HG03280 (cell line): ENCODE results near the gene ERC2.

Experiments
- ATAC-seq: cut with Tn5 transposase; IDR thresholded peaks from one replicate; pipeline ENCODE4 v1.9.1; 2021; ENCODE audit warnings: mild to moderate bottlenecking, moderate library complexity; ENCODE audit not compliant: unreplicated experiment

The ERC2 gene

DNA sequence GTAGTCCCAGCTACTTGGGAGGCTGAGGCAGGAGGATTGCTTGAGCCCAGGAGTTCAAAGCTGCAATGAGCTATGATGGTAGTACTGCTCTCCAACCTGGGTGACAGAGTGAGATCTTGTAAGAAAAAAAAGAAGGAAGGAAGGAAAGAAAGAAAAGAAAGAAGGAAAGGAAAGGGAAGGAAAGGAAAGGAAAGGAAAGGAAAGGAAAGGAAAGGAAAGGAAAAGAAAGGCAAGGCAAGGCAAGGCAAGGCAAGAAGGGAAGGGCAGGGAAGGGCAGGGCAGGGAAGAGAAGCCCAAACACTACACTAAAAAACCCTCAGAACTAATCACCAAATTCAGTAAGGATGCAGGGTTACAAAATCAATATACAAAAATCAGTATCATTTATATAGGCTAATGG lies 341.6 kb downstream of the ERC2 start:
- no peak for ATAC-seq

DNA sequence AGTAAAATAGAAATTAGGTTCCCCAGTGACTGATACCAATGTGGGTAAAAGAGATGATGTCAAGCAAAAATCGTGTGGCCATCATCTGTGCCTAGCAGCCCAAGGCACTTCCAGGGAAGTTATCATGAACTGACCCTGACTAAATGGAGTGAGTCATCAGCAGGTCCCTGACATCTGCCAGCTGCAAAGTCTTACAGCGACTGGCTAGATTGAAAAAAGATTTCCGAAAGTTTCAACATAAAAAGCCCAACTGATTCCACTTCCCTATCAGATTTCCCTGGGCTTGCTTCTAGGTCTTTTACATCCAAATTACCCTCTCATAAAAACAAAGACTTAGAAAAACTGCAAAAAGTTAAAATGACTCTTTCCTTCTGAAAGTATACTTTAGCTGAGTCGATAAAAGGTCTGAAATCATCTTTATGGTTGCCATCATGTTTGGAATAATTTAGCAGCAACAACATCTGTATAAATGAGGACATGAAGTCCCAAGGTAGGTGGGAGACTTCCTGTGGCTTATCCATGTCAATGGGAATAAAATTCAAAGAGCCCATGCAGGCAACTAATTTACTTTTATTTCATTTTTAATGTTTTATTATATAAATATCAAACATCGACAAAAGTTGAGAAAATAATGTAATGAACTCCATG lies 342.8 kb downstream of the ERC2 start:
- no peak for ATAC-seq

DNA sequence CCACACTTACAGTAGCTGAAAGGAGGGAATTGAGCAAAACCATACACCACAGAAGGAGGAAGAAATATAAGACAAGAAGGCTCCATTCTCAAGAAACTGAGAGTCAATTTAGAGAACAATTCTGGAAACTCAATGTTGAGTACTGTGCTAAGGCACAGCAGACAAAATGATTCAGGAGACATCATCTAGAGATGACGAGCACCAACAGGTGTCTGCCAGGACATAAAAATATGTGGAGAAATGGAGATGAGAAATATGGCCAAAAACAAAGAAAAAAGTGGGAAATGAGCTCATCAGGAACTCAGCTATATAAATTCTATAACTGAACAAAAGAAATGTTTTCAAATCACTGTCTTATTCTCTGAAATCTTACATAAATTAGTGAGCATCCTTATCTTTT lies 343.7 kb downstream of the ERC2 start:
- no peak for ATAC-seq

DNA sequence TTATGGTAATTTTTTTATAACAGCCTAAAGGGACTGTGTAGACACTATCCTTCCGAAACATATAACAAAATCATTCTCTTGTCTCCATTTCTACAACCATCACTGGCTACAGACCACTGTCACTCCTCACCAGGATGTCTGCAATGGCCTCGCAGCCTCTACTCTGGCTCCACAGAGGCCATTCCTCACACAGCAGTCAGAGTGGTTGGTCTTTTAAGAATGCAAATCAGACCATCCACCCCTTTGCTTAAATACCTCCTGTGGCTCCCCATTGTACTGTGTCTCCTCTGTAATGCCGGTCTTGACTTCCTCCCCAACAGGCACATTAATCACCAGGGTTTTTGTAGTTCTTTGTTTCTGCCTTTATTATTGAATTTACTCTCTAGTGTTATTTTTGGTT lies 344.8 kb downstream of the ERC2 start:
- no peak for ATAC-seq

DNA sequence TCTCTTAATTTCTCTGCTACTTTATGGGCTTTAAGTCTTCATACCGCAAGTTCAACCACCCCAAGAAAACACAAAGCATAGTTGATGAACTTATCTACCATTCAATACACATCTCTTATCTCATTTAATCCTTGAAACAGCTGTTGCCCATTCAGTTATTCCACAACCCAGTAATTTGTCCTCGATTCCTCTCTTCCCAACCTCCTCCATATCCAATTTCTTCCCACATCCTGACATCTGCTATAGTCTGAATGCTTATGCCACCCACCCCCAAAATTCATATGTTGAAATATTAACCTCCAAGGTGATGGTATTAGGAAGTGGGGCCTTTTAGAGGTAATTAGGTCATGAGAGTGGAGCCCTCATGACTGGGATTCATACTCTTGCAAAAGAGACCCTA lies 345.4 kb downstream of the ERC2 start:
- ATAC-seq, result no peak

DNA sequence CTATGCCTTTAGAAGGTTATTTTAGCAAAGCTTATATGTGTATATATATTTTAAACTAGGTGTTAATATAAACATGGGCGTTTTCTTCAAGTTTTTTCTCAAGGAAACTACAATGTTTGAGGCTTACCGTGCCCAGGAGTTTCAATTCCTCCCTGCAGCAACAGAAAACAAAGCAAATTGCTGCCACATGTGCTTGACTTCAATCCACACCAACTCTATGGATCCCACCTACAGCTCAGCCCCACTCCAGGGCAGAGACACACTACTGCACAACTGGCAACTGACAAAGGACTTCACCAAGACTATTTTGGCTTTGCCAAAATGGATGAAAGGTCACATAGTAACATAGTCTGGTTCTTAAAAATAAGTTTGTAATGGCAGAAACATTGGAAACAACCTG lies 346.6 kb downstream of the ERC2 start:
- ATAC-seq, result no peak

DNA sequence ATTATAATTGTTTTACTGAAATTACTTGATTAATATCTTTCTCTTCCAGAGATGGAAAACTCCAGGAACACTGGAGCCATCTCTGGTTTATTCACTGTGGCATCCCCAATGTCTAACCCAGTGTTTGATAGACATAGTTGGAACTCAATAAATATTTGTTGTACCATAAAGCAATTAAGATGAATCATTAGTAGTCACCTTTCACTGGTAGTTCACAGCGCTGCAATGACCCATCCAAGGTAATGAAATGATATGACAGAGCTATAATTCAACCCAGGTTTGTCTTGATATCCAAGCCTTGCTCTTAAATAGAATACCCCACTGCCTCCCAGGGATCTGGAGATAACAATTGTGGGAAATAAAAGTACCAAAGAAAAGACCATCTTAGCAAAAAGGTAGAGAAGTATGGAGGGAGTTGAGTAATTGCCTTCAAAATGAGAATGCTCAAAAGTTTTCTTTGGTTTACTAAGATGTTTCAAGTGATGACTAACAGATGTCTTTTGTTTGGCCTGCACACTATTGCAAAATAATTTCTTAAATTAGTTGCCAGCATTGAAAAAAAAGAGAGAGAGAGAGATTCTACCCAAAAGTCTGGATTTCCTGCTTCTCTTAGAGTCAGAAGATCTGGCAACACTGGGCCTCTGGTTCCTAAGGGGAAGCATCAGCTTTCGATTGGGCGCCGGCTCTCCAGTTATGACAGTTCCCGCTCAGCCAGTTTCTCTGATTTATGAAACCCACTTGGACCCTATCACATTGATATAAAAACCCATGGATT lies 348.5 kb downstream of the ERC2 start:
- ATAC-seq, result no peak

DNA sequence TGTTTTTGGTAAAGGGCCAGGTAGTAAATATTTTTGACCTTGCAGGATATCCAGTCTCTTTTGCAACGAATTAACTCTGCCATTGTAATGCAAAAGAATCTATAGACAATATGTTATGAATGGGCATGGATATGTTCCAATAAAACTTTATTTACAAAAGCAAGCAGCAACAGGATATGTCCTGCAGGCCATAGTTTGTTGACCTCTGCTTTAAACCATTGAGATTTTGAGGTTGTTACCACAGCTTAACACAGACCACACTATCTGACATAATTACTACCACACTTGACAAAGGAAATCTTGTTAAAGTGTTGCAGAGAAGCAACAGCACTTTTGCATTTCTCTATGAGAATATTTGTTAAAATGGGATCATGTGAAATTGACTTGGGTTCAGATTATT lies 349.3 kb downstream of the ERC2 start:
- no peak for ATAC-seq

DNA sequence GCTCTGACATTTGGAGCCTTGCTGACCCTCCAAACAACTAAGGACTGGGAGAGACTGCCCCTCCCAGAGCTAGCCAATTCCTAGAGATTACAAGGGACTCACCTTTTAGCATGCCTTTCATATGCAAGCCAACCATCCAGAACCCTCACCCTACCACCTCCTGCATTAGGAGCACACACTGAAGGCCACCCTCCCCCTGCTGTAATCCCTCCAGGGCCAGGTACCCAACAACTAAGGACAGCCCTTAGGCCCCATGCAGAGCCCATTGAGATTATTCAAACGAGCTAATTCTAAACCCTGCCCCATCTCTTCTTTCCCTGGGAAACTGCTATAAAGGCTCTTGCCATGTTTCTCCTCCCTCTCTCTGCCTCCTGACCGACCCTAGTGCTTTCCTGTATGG lies 352.6 kb downstream of the ERC2 start:
- no peak for ATAC-seq

DNA sequence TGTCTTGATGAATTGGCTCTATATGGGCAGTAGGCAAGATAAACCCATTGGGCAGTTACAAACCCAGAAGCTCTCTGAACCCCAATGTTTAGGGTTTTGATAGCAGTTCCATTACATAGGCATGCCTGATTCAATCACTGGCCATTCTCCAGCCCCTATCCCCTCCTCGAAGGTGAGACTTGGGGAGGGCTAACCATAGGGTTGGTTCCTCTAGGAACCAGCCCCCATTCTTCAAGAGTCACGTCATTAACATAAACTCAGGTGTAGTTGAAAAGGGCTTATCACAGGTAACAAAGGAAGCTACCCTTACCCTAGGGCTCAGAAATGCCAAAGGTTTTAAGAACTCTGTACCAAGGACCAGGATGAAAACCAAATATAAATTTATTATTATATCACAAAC lies 353.1 kb downstream of the ERC2 start:
- ATAC-seq, result no peak

DNA sequence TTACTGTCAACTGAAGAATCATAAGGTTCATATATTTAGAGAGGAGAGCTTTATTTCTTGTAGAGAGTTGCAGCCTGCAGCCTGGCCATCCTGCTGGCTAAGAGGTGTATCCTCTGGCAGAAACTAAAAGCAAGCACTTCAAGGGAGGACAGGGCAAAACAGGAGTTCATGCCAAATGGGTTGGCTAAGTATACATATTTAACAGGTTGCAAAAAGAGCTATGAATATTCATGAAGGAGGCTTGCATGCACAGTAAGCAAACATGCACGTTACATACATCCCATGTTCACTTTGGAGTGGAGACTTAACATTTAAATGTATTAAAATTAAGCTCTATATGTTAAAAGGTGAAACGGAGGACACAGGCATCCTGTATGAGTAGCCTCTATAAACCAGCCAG lies 354.4 kb downstream of the ERC2 start:
- no peak for ATAC-seq

DNA sequence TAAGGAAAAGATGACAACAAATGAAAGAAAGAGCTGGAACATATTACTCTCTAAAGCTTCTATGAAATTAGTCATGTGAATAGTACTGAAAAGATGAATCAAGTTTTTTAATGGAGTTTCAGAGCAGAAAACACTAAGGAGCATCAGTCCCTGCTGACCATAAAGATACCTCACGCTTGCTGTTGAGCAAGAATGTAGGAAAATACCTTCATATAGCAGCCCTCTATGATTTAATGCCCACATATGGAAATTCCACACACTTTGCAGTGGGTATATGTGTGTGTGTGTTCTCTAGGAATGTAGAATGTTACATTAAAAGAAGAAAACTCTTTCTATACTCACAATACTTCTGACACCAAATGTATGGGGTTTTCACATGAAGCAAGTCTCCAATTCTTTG lies 355.0 kb downstream of the ERC2 start:
- ATAC-seq, result no peak

DNA sequence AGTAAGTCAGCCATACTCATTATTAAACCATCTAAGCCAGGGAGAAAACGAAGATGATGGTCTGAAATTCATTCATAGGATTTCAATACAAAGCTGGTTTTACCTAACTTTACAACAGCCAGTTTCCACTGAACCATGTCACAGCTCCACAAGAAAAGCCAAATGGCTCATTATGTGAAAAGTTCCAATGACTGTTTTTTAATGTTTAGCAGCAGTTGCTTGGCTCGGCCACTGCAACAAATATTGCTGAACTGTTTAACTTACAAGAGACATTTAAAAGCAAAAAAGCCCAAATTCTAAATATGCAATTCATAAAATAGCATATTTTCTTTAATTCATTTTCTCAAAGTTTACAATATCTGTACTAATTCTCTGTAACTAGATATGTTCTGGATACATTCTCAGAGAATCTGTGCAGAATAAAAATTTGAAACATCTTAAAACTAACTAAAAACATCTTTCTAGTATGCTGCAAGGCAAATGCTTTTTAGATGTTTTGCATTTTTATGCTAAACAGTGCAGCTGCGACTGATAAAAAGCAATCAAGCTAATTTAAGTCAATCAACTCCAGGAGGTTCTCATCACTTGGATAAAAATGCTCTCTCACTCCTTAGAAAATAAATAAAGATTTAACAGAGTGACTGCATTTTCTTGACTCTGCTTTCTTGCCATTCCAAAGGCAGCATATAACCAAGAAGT lies 356.5 kb downstream of the ERC2 start:
- ATAC-seq, result no peak

DNA sequence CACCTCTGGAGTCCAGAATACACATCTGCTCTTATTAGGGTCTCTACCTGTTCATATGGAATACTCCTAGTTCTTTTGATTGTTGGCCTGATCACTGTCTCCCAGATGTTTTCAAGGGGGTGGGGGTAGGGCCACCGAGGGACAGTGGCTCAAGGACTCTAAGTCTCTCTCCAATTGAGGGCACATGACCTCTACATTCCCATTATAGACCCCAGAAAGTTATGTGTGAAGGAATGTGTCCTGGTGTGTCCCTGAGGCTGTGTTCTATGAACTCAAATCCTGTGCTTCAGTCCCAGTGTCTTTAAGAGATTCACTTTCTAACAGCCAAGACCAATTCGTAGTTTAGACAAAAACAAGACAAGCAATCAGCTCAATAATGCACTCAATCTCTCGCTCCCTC lies 357.4 kb downstream of the ERC2 start:
- ATAC-seq, result no peak

DNA sequence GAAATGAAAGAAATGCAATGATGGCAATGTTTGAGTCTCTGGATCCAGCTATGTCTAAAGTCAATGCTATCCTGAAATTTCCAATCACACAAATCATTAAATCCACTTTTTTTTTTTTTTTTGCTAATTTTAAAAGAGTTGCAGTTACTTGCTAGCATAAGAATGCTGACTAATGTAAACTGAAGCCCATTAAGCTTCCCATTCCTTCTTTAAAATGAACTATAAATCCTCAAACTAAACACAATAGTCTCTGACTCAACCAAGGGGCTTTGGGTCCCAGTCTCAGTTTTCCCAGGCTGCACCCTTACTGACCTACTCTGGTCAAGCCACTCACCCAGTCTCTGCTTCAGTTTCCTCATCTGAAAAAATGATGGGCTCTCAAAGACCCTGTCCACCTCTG lies 361.1 kb downstream of the ERC2 start:
- no peak for ATAC-seq

DNA sequence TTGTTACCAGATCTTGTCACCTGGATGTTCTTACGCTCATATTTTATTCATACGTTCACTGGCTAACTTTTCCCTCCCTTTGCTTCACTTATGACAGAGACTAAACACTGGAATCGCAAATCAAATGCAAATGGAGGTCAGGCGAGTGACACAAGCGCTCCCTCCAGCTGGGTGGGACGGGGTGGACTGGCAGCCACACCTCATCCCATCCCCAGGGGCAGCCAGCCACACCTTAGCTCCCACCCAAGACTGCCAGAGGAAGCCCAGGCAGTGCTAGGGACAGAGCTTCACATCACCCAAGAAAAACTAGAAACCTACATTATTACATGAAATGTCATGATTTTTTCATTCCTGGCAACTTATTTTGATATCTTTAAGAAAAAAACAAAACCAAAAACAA lies 366.2 kb downstream of the ERC2 start:
- ATAC-seq, result no peak

DNA sequence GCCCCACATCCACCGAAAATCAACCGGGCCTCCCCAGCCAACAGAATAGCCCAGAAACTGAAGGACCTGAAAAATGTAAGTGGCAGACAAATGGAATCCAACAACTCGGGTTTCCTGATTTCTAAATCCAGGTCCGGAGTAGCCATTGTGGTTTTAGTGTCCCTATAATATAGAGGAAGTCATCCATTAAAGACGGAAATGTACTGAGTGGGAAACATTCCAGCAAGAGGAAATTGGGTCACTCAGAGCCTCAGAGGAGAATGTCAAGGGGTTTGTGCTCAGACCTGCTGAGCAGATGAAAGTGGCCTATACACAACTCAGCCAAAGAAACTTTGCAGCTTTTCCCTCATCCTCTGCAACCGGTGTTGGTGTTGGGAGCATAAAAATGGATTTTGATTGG lies 366.7 kb downstream of the ERC2 start:
- no peak for ATAC-seq

DNA sequence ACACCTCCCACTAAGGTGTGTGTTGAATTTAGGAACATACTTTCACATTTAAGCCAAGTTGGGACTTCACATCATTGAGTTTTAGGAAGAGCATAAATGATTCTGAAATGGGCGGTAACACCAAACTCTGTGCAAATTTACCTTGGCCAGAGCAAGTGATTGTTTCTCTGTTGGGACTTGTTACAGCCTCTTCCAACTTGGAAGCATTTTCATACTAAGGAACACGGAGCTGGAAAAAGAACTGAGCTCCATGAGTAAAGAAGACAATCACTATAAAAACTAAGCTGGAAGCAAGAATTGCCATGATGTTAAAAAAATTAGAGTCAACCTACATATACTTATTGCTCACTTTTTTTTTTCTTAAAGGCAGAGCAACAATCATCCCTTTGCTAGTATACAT lies 371.3 kb downstream of the ERC2 start:
- no peak for ATAC-seq

DNA sequence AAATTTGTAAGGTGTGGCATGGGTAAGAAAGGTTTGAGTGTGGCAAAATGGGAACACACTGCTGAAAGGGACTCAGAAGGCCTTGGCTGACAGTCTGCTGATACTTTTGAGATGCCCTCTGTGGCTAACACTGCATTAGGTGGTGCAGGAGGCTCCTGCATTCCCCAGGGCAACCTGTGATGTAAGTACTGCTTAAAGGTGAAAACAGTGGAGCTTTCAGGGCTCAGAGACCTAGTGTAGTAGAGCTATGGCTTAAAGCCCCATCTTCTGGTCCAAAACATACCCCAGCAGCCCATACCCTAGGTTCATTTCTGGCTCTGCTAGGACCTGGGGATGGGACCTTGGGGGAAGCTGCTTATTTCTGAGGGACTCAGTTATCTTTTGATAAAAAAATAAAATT lies 374.1 kb downstream of the ERC2 start:
- no peak for ATAC-seq

DNA sequence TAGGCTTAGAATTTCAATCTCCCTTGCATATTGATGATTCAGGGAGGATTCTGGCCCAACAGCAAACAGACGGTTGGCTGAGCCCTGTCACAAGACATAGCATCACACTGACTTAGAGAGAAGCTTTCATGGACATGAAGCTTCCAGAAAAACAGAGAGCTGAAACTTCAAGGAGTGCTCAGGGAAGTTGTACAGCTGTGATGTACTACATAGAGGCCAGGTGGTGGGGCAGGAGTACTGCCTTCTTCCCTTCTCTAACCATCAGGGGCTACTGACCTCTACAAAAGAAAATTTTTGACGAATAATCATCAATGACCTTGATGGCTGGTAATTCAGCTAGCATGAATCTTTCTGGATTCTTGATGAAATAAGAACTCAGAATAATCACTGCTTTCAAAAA lies 378.5 kb downstream of the ERC2 start:
- no peak for ATAC-seq

DNA sequence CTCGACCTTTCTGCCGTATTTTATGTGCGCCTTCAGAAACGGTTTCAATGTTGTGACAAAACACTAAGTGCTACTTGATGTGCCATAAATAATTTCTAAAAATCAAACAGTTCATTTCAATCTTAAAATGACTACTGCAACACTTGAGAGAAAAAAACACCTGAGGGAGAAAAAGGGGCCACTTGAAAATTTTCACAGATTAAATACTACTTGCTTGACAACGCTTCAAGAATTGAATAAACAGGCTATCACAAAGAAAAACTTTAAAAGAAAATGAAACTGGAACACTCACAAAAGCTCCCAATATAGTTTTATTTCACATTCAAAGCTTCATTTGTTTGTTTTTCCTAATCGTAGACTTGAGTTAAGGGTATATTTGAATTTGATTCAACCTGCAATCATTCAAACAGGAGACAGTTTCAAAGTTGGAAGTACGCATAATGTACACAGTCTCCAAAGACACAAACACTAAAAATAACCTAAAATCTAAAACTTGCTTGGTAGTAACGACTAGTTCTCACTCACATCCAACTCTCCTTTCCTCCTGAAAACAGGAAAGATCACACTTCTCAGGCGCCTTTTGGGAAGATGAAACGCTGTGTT lies 380.7 kb downstream of the ERC2 start:
- no peak for ATAC-seq

DNA sequence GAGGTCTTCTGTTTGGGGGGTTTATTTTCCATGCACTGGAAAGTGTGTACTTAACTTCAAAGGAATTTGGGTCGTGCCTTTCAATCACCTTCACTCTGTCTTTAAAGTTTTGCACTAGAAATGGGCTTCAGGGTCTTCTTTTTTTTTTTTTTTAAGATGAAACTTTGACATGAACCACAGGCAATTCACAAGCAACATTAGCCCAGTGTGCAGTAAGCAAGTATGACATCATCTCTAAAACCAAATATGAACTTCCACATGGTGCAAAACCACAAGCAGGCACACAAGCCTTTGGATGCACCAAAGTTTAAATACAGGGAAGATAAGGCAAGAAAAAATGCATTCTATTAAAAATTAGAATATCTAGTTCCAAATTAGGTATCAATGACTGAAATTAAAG lies 381.9 kb downstream of the ERC2 start:
- no peak for ATAC-seq
